Measurements from ENCODE around the gene ENTPD5. TPM values are rescaled to one million over a fixed set of nuclear protein-coding genes. Genes with fewer than 3 reads are reported as not detected.

ENTPD5 gene
- total RNA-seq, 1 donor from 2014 or later = 12.2 TPM

Other genes starting within 250 kb of the ENTPD5 start
- gene PTGR2, start 167.5 kb downstream of the ENTPD5 start, total RNA-seq = 1.5 and 2.1 TPM in 2 replicates
- 62.7 and 70.2 TPM in 2 replicates for gene ZNF410, start 132.4 kb downstream of the ENTPD5 start, total RNA-seq
- gene FAM161B, start 69.2 kb downstream of the ENTPD5 start, total RNA-seq = 0.57 and 0.75 TPM in 2 replicates
- 16.6 and 20.1 TPM in 2 replicates for gene COQ6, start 69.0 kb downstream of the ENTPD5 start, total RNA-seq
- 0.57 and 0.72 TPM in 2 replicates for gene BBOF1, start 61 bp upstream of the ENTPD5 start, total RNA-seq
- 10.8 and 11.8 TPM in 2 replicates for gene ALDH6A1, start 65.2 kb upstream of the ENTPD5 start, total RNA-seq
- gene LIN52, start 65.7 kb upstream of the ENTPD5 start, total RNA-seq = 15.2 and 21.5 TPM in 2 replicates
- not detected in 2 replicates for gene VSX2, start 220.2 kb upstream of the ENTPD5 start, total RNA-seq